Gastrocnemius medialis (tissue), 4 donors: Measurements from ENCODE around the gene NSFL1C.

Experiments used
- CTCF ChIP-seq, 5 experiments: fragments of 450-650 bp in 3 of 5; fragments of 200-600 bp in 2 of 5; sonication (generic) in 2 of 5; IDR thresholded peaks in 4 of 5; conservative IDR thresholded peaks in 1 of 5; 1 replicate in 4 of 5; 2 replicates in 1 of 5; pipeline ENCODE4 v1.5.1; 2016 to 2019; ENCODE audit warnings: antibody characterized with exemption in 5 of 5, mild to moderate bottlenecking in 3 of 5, moderate library complexity in 3 of 5
- POLR2A ChIP-seq, 2 donors: fragments of 450-650 bp; IDR thresholded peaks; one replicate each; pipeline ENCODE4 v1.6.1; 2017; ENCODE audit warnings: antibody characterized with exemption in 2 of 2, mild to moderate bottlenecking in 2 of 2, moderate library complexity in 2 of 2

- TF ChIP-seq CTCF (IDR thresholded peaks at IDR 0.05 in 4 of 5, conservative IDR thresholded peaks at IDR 0.05 in 1 of 5) (no peak), POLR2A (IDR thresholded peaks at IDR 0.05) (no peak)
Measured at GRCh38 chr20:1429143-1429728, 37.4 kb downstream of the NSFL1C start.
